ENCODE data around the gene BSDC1.

DNA sequence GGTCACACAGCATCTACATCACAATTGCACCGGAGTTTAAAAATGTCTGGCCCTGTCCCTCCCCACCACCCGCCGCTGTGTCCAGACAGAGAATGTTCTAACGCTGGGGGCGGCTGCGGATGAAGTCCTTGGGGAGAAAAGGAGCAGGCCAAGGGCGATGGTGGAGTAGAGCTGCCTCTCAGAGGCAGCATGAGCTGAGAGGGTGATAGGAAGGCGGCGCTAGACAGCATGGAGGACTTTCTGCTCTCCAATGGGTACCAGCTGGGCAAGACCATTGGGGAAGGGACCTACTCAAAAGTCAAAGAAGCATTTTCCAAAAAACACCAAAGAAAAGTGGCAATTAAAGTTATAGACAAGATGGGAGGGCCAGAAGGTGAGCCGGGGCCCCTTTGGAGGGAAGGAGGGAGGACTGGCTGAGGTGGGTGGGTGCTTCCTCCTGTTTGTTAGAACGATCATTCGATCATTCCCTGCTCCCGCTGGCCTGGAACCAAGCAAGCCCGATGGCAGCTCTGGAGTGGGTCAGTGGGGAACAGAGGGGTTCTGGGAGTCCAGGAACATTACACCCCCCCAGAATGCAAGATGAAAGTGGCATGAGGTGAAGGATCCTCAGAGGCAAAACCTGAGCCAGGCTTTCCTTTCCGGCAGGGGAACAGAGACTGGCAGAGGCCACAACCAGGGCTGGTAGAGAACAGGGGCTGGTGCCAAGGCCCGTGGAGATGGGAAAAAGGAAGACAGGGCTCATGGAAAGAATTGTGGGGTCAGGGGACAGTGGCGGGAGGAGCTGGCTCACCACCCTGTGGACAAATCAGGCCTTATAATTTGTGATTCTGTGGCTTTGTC is 31.5 kb downstream of the BSDC1 start, which contains the start of the genes FAM229A and TSSK3:
- TF ChIP-seq, protein P1, sequence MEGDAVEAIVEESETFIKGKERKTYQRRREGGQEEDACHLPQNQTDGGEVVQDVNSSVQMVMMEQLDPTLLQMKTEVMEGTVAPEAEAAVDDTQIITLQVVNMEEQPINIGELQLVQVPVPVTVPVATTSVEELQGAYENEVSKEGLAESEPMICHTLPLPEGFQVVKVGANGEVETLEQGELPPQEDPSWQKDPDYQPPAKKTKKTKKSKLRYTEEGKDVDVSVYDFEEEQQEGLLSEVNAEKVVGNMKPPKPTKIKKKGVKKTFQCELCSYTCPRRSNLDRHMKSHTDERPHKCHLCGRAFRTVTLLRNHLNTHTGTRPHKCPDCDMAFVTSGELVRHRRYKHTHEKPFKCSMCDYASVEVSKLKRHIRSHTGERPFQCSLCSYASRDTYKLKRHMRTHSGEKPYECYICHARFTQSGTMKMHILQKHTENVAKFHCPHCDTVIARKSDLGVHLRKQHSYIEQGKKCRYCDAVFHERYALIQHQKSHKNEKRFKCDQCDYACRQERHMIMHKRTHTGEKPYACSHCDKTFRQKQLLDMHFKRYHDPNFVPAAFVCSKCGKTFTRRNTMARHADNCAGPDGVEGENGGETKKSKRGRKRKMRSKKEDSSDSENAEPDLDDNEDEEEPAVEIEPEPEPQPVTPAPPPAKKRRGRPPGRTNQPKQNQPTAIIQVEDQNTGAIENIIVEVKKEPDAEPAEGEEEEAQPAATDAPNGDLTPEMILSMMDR (IDR thresholded peaks at IDR 0.05) = no peak
- no peak for TF ChIP-seq POLR2A (IDR thresholded peaks at IDR 0.05)

Measured in ovary (tissue), 3 donors.